Measurements from ENCODE around the gene RPRD1B.

Gene RPRD1B

DNA sequence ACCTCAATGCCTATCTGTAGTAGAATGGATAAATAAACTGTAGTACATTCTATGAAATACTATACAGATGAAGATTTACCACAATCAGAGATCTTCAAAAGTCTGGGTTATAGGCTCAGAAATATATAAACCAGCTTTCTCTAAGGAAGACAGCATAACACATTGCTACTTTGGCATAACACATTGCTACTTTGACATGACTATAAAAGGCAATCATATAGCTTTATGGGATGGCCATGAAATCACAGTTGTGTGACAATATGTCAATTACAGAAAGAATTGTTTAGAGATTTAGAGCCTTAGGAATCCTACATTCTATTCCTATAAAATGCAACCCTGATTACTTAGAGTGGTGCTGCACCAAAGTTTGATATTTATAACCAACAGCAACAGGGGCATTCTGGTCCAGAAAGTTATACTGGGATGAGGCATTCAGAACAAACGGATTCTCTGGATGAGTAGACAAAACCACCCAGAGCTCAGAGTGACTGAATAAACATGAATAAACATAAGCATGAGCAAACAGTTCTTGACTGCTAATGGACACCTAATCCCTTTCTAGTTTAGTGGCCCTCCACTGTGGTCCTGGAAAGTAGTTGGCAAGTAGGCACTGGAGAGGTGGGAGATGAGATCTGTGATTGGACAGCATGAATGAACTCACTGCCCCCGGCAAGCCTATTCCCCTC lies 12.3 kb upstream of the RPRD1B start:
- no peaks in the 10 kb centered on the region for H3K4me1 ChIP-seq (ENCODE audit: control insufficient read depth, insufficient read depth, low read length)
- H3K36me3 ChIP-seq (ENCODE audit: control insufficient read depth in 2 of 2, insufficient read depth in 2 of 2, low read length in 2 of 2) = peaks cover 10 to 23% of the 10 kb centered on the region in 2 donors
- H3K27me3 ChIP-seq (ENCODE audit: control insufficient read depth in 1 of 2, insufficient read depth in 2 of 2, low read length in 2 of 2) = no peaks in the 10 kb centered on the region
- peaks cover 0 to 9% of the 10 kb centered on the region in 2 donors for H3K9me3 ChIP-seq (ENCODE audit: control insufficient read depth in 2 of 2, low read length in 2 of 2)
- H3K27ac ChIP-seq (ENCODE audit: low read length) = no peak overlapping the region
- no peak overlapping the region for H3K4me3 ChIP-seq (ENCODE audit: low read length in 2 of 2)
- H3K9ac ChIP-seq (ENCODE audit: low read length in 2 of 2) = no peak overlapping the region

DNA sequence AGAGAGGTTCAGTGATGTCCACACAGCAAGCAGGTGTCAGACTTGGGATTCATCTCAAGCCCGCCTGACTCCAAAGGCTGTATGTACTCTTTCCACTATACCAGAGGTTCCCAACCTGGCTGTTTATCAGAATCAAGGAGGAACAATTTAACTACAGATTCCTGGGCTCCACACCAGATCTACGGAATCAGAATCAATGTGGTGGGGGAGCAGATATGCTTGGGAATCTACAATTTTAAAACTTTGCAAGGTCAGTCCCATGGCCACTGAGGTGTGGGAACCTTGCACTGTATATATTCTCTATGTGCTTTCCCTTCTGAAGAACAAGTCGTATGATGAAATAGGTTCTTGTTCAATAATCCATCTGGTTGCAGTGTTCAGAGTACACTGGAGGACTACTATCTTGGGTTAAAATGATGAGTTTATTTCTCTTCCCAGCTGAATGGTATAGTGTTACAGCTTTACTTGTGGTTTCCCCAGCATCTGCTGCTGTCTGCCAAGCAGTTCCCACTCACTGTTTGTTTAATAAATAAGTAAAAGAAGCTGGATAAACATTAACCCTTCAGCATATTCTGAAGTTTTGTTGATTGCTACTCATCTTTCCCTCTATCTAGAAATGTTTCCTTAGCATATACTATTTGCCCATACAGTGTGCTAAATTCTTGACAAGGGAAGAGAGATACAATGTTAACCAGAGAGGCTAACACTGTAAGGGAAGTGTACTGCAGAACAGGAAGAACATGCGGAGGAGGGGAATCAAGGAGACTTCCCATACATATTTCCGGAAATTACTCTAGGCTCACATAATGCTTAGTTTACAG lies 10.2 kb upstream of the RPRD1B start:
- H3K9me3 ChIP-seq (ENCODE audit: control insufficient read depth in 2 of 2, low read length in 2 of 2) = no peaks in the 10 kb centered on the region
- no peak overlapping the region for H3K27ac ChIP-seq (ENCODE audit: low read length)
- peaks cover 3 to 9% of the 10 kb centered on the region in 2 donors for H3K36me3 ChIP-seq (ENCODE audit: control insufficient read depth in 2 of 2, insufficient read depth in 2 of 2, low read length in 2 of 2)
- no peak overlapping the region for H3K4me3 ChIP-seq (ENCODE audit: low read length in 2 of 2)
- no peak overlapping the region for H3K9ac ChIP-seq (ENCODE audit: low read length in 2 of 2)
- H3K27me3 ChIP-seq (ENCODE audit: control insufficient read depth in 1 of 2, insufficient read depth in 2 of 2, low read length in 2 of 2) = no peaks in the 10 kb centered on the region
- H3K4me1 ChIP-seq (ENCODE audit: control insufficient read depth, insufficient read depth, low read length) = no peaks in the 10 kb centered on the region

DNA sequence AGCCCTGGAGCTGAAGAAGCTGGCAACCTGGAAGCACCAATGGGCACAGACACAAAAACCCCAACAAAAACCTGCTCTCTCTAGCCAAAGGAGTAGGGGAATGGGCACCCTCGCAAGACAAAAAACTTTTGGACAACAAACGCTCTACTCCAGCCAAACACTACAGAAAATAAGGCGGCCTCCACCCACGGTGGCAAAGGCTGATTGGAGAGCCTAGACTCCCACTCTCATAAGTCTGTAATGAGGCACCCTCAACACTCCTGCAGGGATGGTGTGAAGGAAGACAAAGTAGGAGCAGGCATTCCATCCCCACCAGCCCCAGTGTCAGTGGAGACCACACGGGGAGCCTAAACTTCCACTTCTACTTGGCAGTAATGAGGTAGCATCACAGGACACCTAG lies 9.1 kb upstream of the RPRD1B start:
- H3K27ac ChIP-seq (ENCODE audit: low read length) = no peak overlapping the region
- H3K4me3 ChIP-seq (ENCODE audit: low read length in 2 of 2) = no peak overlapping the region
- no peaks in the 10 kb centered on the region for H3K4me1 ChIP-seq (ENCODE audit: control insufficient read depth, insufficient read depth, low read length)
- peaks cover 3% of the 10 kb centered on the region in 2 donors for H3K36me3 ChIP-seq (ENCODE audit: control insufficient read depth in 2 of 2, insufficient read depth in 2 of 2, low read length in 2 of 2)
- no peak overlapping the region for H3K9ac ChIP-seq (ENCODE audit: low read length in 2 of 2)
- H3K27me3 ChIP-seq (ENCODE audit: control insufficient read depth in 1 of 2, insufficient read depth in 2 of 2, low read length in 2 of 2) = no peaks in the 10 kb centered on the region
- H3K9me3 ChIP-seq (ENCODE audit: control insufficient read depth in 2 of 2, low read length in 2 of 2) = no peaks in the 10 kb centered on the region

DNA sequence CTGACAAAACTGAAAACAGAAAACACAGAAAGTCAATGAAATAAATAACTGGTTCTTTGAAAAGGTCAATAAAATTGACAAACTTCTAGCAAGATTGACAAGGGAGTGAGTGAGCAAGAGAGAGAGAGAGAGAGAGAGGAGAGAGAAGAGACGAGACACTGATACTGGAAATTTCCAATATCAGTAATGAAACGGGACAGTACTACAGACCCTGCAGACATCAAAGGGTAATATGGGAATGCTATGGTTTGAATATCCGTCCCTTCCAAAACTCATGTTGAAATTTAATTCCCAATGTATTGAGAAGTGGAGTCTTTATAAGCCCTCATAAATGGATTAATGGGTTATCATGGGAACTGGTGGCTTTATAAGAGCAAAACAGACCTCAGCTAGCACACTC lies 4.1 kb upstream of the RPRD1B start:
- Histone ChIP-seq H3K4me1 (ENCODE audit: control insufficient read depth, insufficient read depth, low read length) (peaks cover 13% of the 10 kb centered on the region), H3K27me3 (ENCODE audit: control insufficient read depth in 1 of 2, insufficient read depth in 2 of 2, low read length in 2 of 2) (no peaks in the 10 kb centered on the region), H3K9ac (ENCODE audit: low read length in 2 of 2) (no peak overlapping the region), H3K9me3 (ENCODE audit: control insufficient read depth in 2 of 2, low read length in 2 of 2) (no peaks in the 10 kb centered on the region), H3K27ac (ENCODE audit: low read length) (no peak overlapping the region), H3K4me3 (ENCODE audit: low read length in 2 of 2) (no peak overlapping the region), H3K36me3 (ENCODE audit: control insufficient read depth in 2 of 2, insufficient read depth in 2 of 2, low read length in 2 of 2) (peaks cover 3% of the 10 kb centered on the region in 2 donors)

DNA sequence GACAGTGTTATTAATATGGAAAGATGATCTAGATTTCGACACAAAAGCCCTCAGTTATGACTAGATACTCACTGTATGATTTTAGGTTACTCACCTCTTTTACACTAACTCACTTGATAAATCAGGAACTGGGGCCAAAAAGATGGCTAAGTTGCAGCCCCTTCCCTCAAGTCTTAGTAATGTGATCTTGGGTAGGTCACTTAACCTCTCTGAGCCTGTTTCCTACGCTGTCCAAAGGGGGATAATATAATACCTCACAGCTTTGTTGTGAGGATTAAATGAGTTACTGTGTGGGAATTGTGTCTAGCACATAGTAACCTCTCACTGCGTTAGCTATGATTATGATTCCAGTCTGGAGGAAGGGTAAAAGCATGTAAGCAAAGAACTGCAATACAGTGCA lies 1.6 kb upstream of the RPRD1B start:
- Histone ChIP-seq H3K9me3 (ENCODE audit: control insufficient read depth in 2 of 2, low read length in 2 of 2) (no peaks in the 10 kb centered on the region), H3K4me3 (ENCODE audit: low read length in 2 of 2) (peak overlapping the region in 1 of 2 donors; percentile 99), H3K4me1 (ENCODE audit: control insufficient read depth, insufficient read depth, low read length) (peaks cover 24% of the 10 kb centered on the region), H3K36me3 (ENCODE audit: control insufficient read depth in 2 of 2, insufficient read depth in 2 of 2, low read length in 2 of 2) (peaks cover 5 to 7% of the 10 kb centered on the region in 2 donors), H3K9ac (ENCODE audit: low read length in 2 of 2) (no peak overlapping the region), H3K27ac (ENCODE audit: low read length) (no peak overlapping the region), H3K27me3 (ENCODE audit: control insufficient read depth in 1 of 2, insufficient read depth in 2 of 2, low read length in 2 of 2) (no peaks in the 10 kb centered on the region)

DNA sequence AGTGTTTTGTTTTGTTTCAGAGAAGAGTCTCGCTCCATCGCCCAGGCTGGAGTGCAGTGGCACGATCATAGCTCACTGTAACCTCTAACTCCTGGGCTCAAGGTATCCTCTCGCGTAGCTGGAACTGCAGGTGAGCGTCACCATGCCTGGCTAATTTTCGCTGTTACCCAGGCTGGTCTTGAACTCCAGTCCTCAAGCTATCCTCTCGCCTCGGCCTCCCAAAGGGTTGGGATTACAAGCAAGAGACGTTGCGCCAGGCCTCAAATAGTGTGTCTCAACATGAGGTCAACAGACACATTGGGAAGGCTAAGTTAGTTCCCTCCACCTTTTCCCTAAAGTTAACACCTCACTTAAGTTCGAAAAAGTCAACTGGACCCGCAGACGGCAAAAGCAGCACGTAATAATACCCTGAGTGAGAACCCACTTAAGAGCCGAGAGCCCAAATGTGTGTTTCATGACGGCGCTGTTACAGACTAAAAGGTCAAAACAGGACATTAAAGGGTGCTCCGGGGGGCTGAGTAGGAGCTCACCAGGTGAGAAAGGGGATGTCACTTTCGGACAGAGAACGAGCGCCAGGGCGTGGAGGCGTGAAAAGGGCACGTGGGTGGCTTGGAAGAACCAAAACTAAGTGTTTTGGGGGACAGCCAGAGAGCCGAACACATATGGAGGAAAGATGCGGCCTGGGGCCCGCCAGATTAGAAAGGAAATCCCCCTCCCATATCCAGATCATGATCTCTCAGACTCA lies 789 bp upstream of the RPRD1B start:
- Histone ChIP-seq H3K9ac (ENCODE audit: low read length in 2 of 2) (peak overlapping the region; percentile 96 to 99), H3K4me3 (ENCODE audit: low read length in 2 of 2) (peak overlapping the region; percentile 86 to 99), H3K27ac (ENCODE audit: low read length) (peak overlapping the region; percentile 93), H3K27me3 (ENCODE audit: control insufficient read depth in 1 of 2, insufficient read depth in 2 of 2, low read length in 2 of 2) (no peaks in the 10 kb centered on the region), H3K9me3 (ENCODE audit: control insufficient read depth in 2 of 2, low read length in 2 of 2) (no peaks in the 10 kb centered on the region), H3K36me3 (ENCODE audit: control insufficient read depth in 2 of 2, insufficient read depth in 2 of 2, low read length in 2 of 2) (peaks cover 9% of the 10 kb centered on the region in 2 donors), H3K4me1 (ENCODE audit: control insufficient read depth, insufficient read depth, low read length) (peaks cover 28% of the 10 kb centered on the region)

DNA sequence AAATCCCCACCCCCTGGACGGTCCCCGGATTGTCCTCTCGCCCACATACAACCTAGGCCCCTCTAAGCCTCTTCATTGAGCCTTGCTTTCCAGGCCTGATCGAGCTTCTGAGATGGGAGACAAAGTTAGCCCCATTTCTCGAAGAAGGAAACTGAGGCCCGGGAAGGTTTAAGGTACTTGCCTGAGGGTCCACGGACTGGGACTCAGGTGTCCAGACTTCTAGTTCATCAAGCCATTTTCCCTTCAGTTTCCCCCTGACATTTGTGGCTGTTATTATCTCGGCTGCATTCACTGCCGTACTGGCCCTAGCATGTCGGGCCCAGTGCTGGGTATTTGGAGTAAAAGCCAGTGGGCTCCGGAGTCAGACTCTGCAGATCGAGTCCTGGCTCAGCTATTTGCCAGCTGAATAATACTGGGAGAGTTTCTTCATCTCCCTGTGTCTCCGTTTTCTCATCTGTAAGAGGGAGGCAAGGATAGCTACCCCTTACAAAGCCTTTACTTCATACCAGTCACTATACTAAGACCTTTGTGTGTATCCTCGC lies 633 bp downstream of the RPRD1B start:
- Histone ChIP-seq H3K27ac (ENCODE audit: low read length) (peak overlapping the region; percentile 93), H3K36me3 (ENCODE audit: control insufficient read depth in 2 of 2, insufficient read depth in 2 of 2, low read length in 2 of 2) (peaks cover 9% of the 10 kb centered on the region in 2 donors), H3K4me1 (ENCODE audit: control insufficient read depth, insufficient read depth, low read length) (peaks cover 28% of the 10 kb centered on the region), H3K9ac (ENCODE audit: low read length in 2 of 2) (peak overlapping the region; percentile 96 to 99), H3K4me3 (ENCODE audit: low read length in 2 of 2) (peak overlapping the region; percentile 86 to 99), H3K9me3 (ENCODE audit: control insufficient read depth in 2 of 2, low read length in 2 of 2) (no peaks in the 10 kb centered on the region), H3K27me3 (ENCODE audit: control insufficient read depth in 1 of 2, insufficient read depth in 2 of 2, low read length in 2 of 2) (no peaks in the 10 kb centered on the region)

DNA sequence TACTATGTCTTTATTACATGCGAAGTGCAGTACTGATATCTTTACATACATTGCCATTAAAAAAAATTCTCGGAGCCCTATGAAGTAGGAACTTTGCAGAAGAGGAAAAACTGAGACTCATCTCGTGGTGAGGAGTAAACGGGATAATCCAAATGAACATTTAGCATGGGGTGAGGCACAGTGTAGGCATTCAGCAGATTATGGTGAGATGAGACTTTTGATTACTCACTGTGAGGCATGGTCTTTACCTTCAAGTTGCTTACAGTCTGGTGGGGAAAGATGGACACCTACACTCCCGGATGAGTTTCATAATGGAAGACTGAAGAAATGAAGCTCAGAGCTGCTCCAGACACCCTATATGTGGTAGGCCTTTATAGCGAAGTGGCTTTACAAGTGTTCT lies 1.4 kb downstream of the RPRD1B start:
- peak overlapping the region in 1 of 2 donors; percentile 99 for H3K9ac ChIP-seq (ENCODE audit: low read length in 2 of 2)
- H3K27ac ChIP-seq (ENCODE audit: low read length) = no peak overlapping the region
- peaks cover 9% of the 10 kb centered on the region in 2 donors for H3K36me3 ChIP-seq (ENCODE audit: control insufficient read depth in 2 of 2, insufficient read depth in 2 of 2, low read length in 2 of 2)
- peaks cover 28% of the 10 kb centered on the region for H3K4me1 ChIP-seq (ENCODE audit: control insufficient read depth, insufficient read depth, low read length)
- no peaks in the 10 kb centered on the region for H3K9me3 ChIP-seq (ENCODE audit: control insufficient read depth in 2 of 2, low read length in 2 of 2)
- H3K4me3 ChIP-seq (ENCODE audit: low read length in 2 of 2) = peak overlapping the region; percentile 86 to 99
- H3K27me3 ChIP-seq (ENCODE audit: control insufficient read depth in 1 of 2, insufficient read depth in 2 of 2, low read length in 2 of 2) = no peaks in the 10 kb centered on the region

DNA sequence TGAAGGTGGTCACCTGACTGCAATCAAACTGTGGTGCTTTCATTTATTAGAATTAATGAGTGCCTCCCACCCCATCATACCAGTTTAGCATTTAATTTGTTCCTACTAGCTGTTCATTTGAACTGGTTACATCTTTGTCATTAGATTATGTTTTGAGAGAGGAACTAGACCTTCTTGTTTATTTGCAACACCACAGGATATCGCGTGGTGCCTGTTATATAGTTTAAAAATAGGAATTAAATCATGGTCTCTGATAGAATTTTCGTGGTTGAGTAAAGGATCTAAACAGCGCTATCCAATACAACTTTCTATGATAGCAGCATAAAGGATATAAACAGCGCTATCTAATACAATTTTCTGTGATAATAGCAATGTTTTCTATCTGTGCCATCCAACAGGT lies 2.8 kb downstream of the RPRD1B start:
- Histone ChIP-seq H3K4me3 (ENCODE audit: low read length in 2 of 2) (peak overlapping the region in 1 of 2 donors; percentile 10), H3K36me3 (ENCODE audit: control insufficient read depth in 2 of 2, insufficient read depth in 2 of 2, low read length in 2 of 2) (peaks cover 9 to 11% of the 10 kb centered on the region in 2 donors), H3K27ac (ENCODE audit: low read length) (no peak overlapping the region), H3K9me3 (ENCODE audit: control insufficient read depth in 2 of 2, low read length in 2 of 2) (no peaks in the 10 kb centered on the region), H3K4me1 (ENCODE audit: control insufficient read depth, insufficient read depth, low read length) (peaks cover 28% of the 10 kb centered on the region), H3K9ac (ENCODE audit: low read length in 2 of 2) (no peak overlapping the region), H3K27me3 (ENCODE audit: control insufficient read depth in 1 of 2, insufficient read depth in 2 of 2, low read length in 2 of 2) (no peaks in the 10 kb centered on the region)

DNA sequence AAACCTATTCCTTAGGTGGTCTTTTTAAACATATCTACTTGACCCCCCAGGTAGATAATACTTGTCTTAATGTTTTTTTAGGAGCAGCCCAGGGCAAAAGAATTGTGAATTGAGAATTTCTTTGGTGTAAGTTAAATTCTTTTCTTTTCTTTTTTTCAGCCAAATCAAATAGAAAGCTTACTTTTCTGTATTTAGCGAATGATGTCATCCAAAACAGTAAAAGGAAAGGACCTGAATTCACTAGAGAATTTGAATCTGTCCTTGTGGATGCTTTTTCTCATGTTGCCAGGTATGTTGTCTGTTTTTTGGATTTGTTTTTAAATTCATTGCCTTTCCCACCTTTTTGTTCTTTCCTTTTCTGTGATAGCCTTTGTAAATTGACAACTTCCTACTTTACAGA lies 6.7 kb downstream of the RPRD1B start:
- no peak overlapping the region for H3K27ac ChIP-seq (ENCODE audit: low read length)
- H3K9me3 ChIP-seq (ENCODE audit: control insufficient read depth in 2 of 2, low read length in 2 of 2) = no peaks in the 10 kb centered on the region
- H3K4me3 ChIP-seq (ENCODE audit: low read length in 2 of 2) = no peak overlapping the region
- no peak overlapping the region for H3K9ac ChIP-seq (ENCODE audit: low read length in 2 of 2)
- H3K4me1 ChIP-seq (ENCODE audit: control insufficient read depth, insufficient read depth, low read length) = peaks cover 7% of the 10 kb centered on the region
- H3K27me3 ChIP-seq (ENCODE audit: control insufficient read depth in 1 of 2, insufficient read depth in 2 of 2, low read length in 2 of 2) = no peaks in the 10 kb centered on the region
- H3K36me3 ChIP-seq (ENCODE audit: control insufficient read depth in 2 of 2, insufficient read depth in 2 of 2, low read length in 2 of 2) = peaks cover 19 to 30% of the 10 kb centered on the region in 2 donors
